GM12874 (cell line): ENCODE data around the gene FIP1L1.

ENCODE experiments used
- TF ChIP-seq, protein P1 (sequence below): IDR thresholded peaks from 2 replicates; pipeline ENCODE4 v1.5.1; 2011; ENCODE audit warnings: low read depth, mild to moderate bottlenecking, control low read depth, low read length, moderate library complexity; ENCODE audit not compliant: insufficient read depth

Gene FIP1L1

DNA sequence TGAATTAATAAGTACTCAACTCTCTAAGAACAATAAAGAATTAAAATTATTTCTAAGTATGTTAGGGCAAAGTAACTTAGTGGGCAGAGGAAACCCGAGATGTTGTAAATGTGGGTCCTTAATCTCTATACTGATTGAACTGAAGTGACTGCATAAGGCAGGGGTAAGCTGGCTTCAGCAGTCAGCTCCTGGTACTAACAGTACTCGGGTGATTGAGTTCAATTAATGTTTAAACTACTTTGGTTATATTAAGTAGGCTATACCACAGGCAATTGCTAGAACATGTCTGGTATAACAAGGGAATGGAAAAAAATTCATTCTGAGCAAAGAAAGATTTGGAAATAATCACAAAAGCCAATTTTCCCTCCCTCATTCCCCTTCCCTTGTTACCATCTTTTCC, 123.1 kb downstream of the FIP1L1 start:
- TF ChIP-seq, protein P1, sequence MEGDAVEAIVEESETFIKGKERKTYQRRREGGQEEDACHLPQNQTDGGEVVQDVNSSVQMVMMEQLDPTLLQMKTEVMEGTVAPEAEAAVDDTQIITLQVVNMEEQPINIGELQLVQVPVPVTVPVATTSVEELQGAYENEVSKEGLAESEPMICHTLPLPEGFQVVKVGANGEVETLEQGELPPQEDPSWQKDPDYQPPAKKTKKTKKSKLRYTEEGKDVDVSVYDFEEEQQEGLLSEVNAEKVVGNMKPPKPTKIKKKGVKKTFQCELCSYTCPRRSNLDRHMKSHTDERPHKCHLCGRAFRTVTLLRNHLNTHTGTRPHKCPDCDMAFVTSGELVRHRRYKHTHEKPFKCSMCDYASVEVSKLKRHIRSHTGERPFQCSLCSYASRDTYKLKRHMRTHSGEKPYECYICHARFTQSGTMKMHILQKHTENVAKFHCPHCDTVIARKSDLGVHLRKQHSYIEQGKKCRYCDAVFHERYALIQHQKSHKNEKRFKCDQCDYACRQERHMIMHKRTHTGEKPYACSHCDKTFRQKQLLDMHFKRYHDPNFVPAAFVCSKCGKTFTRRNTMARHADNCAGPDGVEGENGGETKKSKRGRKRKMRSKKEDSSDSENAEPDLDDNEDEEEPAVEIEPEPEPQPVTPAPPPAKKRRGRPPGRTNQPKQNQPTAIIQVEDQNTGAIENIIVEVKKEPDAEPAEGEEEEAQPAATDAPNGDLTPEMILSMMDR, result no peak

DNA sequence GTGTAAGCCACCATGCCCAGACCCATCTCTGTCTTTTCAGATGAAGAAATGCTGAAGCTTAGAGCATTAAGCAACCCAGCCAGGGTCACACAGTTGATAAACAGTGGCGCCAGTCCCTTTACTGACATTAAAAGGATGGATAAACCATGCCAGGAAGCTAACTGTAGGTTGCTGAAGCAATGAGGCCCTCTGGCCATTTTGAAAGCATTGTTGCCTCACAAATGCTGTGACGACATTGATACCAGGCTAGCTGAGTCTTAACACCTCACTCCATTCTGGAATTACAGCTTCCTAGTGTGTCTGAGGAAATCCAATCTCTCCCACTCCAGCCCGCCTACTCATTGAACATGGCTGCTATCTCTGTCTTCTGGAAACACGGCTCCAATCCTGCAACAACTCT, 124.1 kb downstream of the FIP1L1 start:
- TF ChIP-seq, protein P1, result no peak

DNA sequence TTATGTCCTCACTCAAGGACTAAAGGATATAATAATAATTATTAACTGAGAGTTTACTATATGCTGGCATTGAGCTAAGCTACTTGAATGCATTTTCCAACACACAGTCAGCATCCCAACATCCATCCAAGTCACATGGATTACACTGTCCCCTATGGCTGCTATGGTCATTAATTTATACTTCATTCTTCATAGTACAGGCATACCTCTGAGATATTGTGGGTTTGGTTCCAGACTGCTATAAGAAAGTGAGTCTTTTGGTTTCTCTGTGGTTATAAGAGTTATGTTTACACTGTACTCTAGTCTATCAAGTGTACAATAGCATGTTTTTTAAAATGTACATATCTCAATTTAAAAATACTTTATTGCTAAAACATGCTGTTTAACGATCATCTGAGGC, 124.7 kb downstream of the FIP1L1 start:
- TF ChIP-seq, protein P1, result no peak

DNA sequence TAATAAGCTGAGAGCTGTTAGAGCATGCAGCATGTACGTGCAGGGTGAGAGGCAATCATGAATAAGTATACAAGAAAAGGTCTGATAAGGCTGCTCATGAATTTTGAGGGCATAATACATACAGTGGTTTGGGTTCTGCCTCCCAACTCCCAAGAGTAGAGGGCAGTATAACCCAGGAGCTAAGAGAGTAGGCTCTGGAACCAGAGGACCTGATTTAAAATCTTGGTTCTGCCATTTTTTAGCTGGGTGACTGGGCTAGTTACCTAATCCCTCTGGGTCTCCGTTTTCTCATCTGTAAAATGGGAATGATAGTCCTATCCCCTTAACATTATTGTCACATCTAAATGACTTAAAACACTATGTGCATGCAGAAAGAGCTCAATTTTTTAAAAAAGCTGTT, 128.5 kb downstream of the FIP1L1 start:
- TF ChIP-seq, protein P1, result no peak

DNA sequence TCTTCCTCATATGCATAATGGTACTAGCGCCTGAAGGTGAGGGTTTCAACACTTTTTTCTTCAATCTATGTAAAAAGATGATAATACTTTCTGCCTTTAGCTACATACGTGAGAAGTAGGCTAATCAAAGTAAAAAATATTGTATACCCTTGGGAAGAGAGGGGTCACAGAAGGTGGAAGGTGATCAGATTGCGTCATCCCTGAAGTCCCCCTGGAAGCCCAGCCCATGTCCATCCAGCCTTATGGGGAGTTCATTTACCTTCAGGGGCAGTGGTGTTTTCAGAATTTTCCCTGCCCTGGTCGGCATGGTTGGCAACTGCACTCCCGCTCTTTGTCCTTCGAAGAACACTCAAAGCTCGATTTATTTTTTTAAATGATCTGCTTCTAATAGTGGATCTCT, 129.6 kb downstream of the FIP1L1 start:
- TF ChIP-seq, protein P1, result no peak

DNA sequence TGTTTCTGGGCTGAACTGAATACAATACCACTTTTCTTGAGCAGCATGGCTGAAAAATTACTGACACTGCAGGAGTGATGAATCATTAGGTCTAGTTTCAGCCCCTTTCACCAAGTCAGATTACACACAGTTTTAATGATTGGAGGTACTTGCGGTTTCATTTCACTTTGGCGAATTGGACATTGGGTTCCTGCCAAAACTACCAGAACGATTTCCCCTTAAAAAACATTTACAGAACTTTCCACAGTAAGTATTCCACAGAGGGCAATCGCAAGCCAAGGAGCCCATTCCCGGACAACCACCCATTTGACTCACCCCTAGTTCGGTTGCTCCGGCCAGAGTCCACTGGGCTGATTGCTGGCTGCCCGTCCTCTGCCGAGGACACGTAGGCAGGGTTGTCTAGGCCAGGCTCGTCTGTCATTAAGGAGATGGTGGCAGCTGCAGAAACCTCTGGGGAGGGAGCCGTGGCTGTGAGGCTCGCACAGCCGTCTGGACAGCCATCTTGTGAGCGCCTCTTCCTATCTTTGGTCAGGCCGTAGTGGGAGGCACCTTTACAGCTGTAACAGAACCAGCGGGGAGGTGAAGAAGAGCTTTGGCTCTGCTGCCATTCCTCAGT, 130.3 kb downstream of the FIP1L1 start:
- TF ChIP-seq, protein P1, result no peak

DNA sequence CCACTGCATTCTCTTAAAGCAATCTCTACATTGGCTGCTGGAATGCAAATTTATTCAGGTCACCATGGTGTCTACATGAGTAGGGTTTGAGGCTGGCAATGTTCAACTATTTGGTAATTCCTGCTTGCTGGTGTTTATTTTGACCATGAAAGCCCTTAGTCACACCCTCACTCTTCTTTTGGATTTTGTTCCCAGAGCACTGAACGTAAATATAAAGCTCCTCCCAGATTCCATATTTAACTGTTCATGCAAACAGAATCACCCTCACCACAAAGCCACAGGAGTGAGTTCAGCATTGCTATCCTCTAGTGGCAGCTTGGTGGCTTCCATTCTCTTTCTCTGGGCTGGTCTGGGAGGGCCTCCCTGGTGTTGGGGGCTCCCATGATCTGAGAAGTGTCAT, 131.0 kb downstream of the FIP1L1 start:
- TF ChIP-seq, protein P1, result no peak
